Skeletal muscle tissue (tissue), 4 donors: ENCODE measurements around the gene LRCOL1. TPM values are rescaled to one million over a fixed set of nuclear protein-coding genes. Genes with fewer than 3 reads are reported as not detected.

Experiments used
- H3K27ac ChIP-seq: one replicate; pipeline ENCODE4 v1.7.0; 2013; ENCODE audit warnings: mild to moderate bottlenecking, low read depth, low read length, inconsistent platforms
- H3K27me3 ChIP-seq, 3 donors: one replicate each; pipeline ENCODE4 v1.7.0; 2013; ENCODE audit warnings: low read length in 3 of 3; ENCODE audit not compliant: control insufficient read depth in 3 of 3, insufficient read depth in 3 of 3
- H3K36me3 ChIP-seq, 3 donors: one replicate each; pipeline ENCODE4 v1.7.0; 2013; ENCODE audit warnings: low read length in 3 of 3; ENCODE audit not compliant: control insufficient read depth in 3 of 3, insufficient read depth in 3 of 3
- H3K4me1 ChIP-seq, 3 donors: one replicate each; pipeline ENCODE4 v1.7.0; 2013; ENCODE audit warnings: low read length in 3 of 3, mild to moderate bottlenecking in 3 of 3; ENCODE audit not compliant: control insufficient read depth in 3 of 3, insufficient read depth in 3 of 3
- H3K4me3 ChIP-seq, 3 donors: one replicate each; pipeline ENCODE4 v1.7.0; 2013; ENCODE audit warnings: low read length in 3 of 3
- H3K9ac ChIP-seq, 3 donors: one replicate each; pipeline ENCODE4 v1.7.0; 2013; ENCODE audit warnings: low read length in 3 of 3, mild to moderate bottlenecking in 3 of 3, moderate library complexity in 2 of 3, low read depth in 1 of 3
- H3K9me3 ChIP-seq, 3 donors: one replicate each; pipeline ENCODE4 v1.7.0; 2013; ENCODE audit warnings: low read length in 3 of 3; ENCODE audit not compliant: control insufficient read depth in 3 of 3
- total RNA-seq: library from RNA; depleted of rRNA; stranded (reverse); fragments of >200 nt; gene quantifications from one replicate; pipeline ENCODE4 v1.2.3, GENCODE V29; 2014
- donor health status: Osteomylitis.

The LRCOL1 gene
- 1.0 TPM for total RNA-seq

- H3K27ac ChIP-seq: no peak within 1 kb of the TSS
- H3K4me3 ChIP-seq: no peak within 1 kb of the TSS
- H3K36me3 ChIP-seq: no peaks in the 10 kb centered on the region
- H3K27me3 ChIP-seq: peaks cover 51 to 61% (median 54%) of the 10 kb centered on the region in 3 donors
- peak within 1 kb of the TSS in 1 of 3 donors; percentile 25 for H3K9ac ChIP-seq
- peaks cover 1 to 8% (median 5%) of the 10 kb centered on the region in 3 donors for H3K9me3 ChIP-seq
- peaks cover 0 to 7% (median 6%) of the 10 kb centered on the region in 3 donors for H3K4me1 ChIP-seq
Observed at GRCh38 chr12:132610051-132610759, at the start of gene LRCOL1. Gene LRCOL1, minus strand, starts transcription at chr12:132610582. Its CDS starts 4,331 bp downstream, at chr12:132606251.

GRCh38 chr12:132660052-132660451, 49.7 kb upstream of the LRCOL1 start:
- Histone ChIP-seq H3K4me1 (no peaks in the 10 kb centered on the region), H3K9me3 (no peaks in the 10 kb centered on the region), H3K27ac (no peak overlapping the region), H3K36me3 (peaks cover 70 to 86% (median 82%) of the 10 kb centered on the region in 3 donors), H3K4me3 (no peak overlapping the region), H3K27me3 (no peaks in the 10 kb centered on the region), H3K9ac (no peak overlapping the region)

GRCh38 chr12:132659146-132659545, 48.8 kb upstream of the LRCOL1 start:
- H3K9ac ChIP-seq: no peak overlapping the region
- no peak overlapping the region for H3K27ac ChIP-seq
- peaks cover 71 to 81% (median 77%) of the 10 kb centered on the region in 3 donors for H3K36me3 ChIP-seq
- no peaks in the 10 kb centered on the region for H3K27me3 ChIP-seq
- H3K9me3 ChIP-seq: no peaks in the 10 kb centered on the region
- no peaks in the 10 kb centered on the region for H3K4me1 ChIP-seq
- H3K4me3 ChIP-seq: no peak overlapping the region

- H3K27ac ChIP-seq: no peak overlapping the region
- H3K4me3 ChIP-seq: no peak overlapping the region
- no peak overlapping the region for H3K9ac ChIP-seq
- H3K36me3 ChIP-seq: peaks cover 64 to 74% (median 72%) of the 10 kb centered on the region in 3 donors
- no peaks in the 10 kb centered on the region for H3K9me3 ChIP-seq
- H3K4me1 ChIP-seq: no peaks in the 10 kb centered on the region
- H3K27me3 ChIP-seq: no peaks in the 10 kb centered on the region
Observed at GRCh38 chr12:132658149-132658894, 47.9 kb upstream of the LRCOL1 start.

GRCh38 chr12:132657004-132657727, 46.8 kb upstream of the LRCOL1 start:
- no peak overlapping the region for H3K9ac ChIP-seq
- H3K9me3 ChIP-seq: no peaks in the 10 kb centered on the region
- no peak overlapping the region for H3K27ac ChIP-seq
- no peaks in the 10 kb centered on the region for H3K4me1 ChIP-seq
- peaks cover 59 to 71% (median 64%) of the 10 kb centered on the region in 3 donors for H3K36me3 ChIP-seq
- H3K4me3 ChIP-seq: no peak overlapping the region
- no peaks in the 10 kb centered on the region for H3K27me3 ChIP-seq

GRCh38 chr12:132653567-132654290, 43.3 kb upstream of the LRCOL1 start:
- peaks cover 43 to 60% (median 47%) of the 10 kb centered on the region in 3 donors for H3K36me3 ChIP-seq

GRCh38 chr12:132651444-132652100, 41.2 kb upstream of the LRCOL1 start:
- H3K4me3 ChIP-seq: no peak overlapping the region
- no peak overlapping the region for H3K27ac ChIP-seq
- no peaks in the 10 kb centered on the region for H3K9me3 ChIP-seq
- no peaks in the 10 kb centered on the region for H3K27me3 ChIP-seq
- H3K9ac ChIP-seq: peak overlapping the region in 1 of 3 donors; percentile 8
- no peaks in the 10 kb centered on the region for H3K4me1 ChIP-seq
- peaks cover 37 to 54% (median 44%) of the 10 kb centered on the region in 3 donors for H3K36me3 ChIP-seq

More at GRCh38 chr12:132653567-132654290, 43.3 kb upstream of the LRCOL1 start:
- Histone ChIP-seq H3K9me3 (no peaks in the 10 kb centered on the region), H3K27ac (no peak overlapping the region), H3K27me3 (no peaks in the 10 kb centered on the region), H3K4me3 (no peak overlapping the region), H3K4me1 (no peaks in the 10 kb centered on the region), H3K9ac (no peak overlapping the region)

GRCh38 chr12:132649226-132649945, 39.0 kb upstream of the LRCOL1 start:
- Histone ChIP-seq H3K36me3 (peaks cover 34 to 48% (median 41%) of the 10 kb centered on the region in 3 donors), H3K4me1 (no peaks in the 10 kb centered on the region), H3K27ac (no peak overlapping the region), H3K4me3 (no peak overlapping the region), H3K9me3 (no peaks in the 10 kb centered on the region), H3K9ac (no peak overlapping the region), H3K27me3 (no peaks in the 10 kb centered on the region)
